Coronary artery (tissue), 2 donors: ENCODE results near the gene SYT7.

ENCODE experiments used
- DNase-seq: peaks from one replicate; pipeline ENCODE4 v3.0.0-alpha.2; 2017; ENCODE audit warnings: low spot score
- H3K27ac ChIP-seq, 2 donors: fragments of 200-600 bp; sonication (generic); one replicate each; pipeline ENCODE4 v1.5.1; 2016 to 2019
- H3K4me3 ChIP-seq: fragments of 200-600 bp; sonication (generic); 2 replicates; pipeline ENCODE4 v1.5.1; 2016; ENCODE audit warnings: mild to moderate bottlenecking, moderate library complexity
- CTCF ChIP-seq: fragments of 200-600 bp; sonication (generic); IDR thresholded peaks from one replicate; pipeline ENCODE4 v1.5.1; 2019; ENCODE audit warnings: antibody characterized with exemption

The SYT7 gene

GRCh38 chr11:61503135-61503770 is 77.6 kb downstream of the SYT7 start:
- H3K4me3 ChIP-seq = no peak overlapping the region
- no peak for TF ChIP-seq CTCF
- no peak overlapping the region for H3K27ac ChIP-seq
- no peak for DNase-seq

GRCh38 chr11:61502522-61502921 is 78.4 kb downstream of the SYT7 start:
- Histone ChIP-seq H3K4me3 (no peak overlapping the region), H3K27ac (no peak overlapping the region)
- no peak for DNase-seq
- TF ChIP-seq CTCF = no peak

- no peak for TF ChIP-seq CTCF
- no peak overlapping the region for H3K4me3 ChIP-seq
- no peak overlapping the region for H3K27ac ChIP-seq
- no peak for DNase-seq
These were observed 80.9 kb downstream of the SYT7 start for GRCh38 chr11:61499816-61500491.

GRCh38 chr11:61498767-61499341 is 82.0 kb downstream of the SYT7 start:
- DNase-seq = no peak
- no peak for TF ChIP-seq CTCF
- no peak overlapping the region for H3K27ac ChIP-seq

GRCh38 chr11:61497876-61498275 is 83.0 kb downstream of the SYT7 start:
- Histone ChIP-seq H3K27ac (no peak overlapping the region), H3K4me3 (no peak overlapping the region)
- no peak for DNase-seq
- TF ChIP-seq CTCF = no peak

More at GRCh38 chr11:61498767-61499341, 82.0 kb downstream of the SYT7 start:
- no peak overlapping the region for H3K4me3 ChIP-seq

- no peak overlapping the region for H3K4me3 ChIP-seq
- DNase-seq = no peak
- no peak for TF ChIP-seq CTCF
- H3K27ac ChIP-seq = no peak overlapping the region
These were observed 83.4 kb downstream of the SYT7 start for GRCh38 chr11:61497473-61497872.
